Stimulated activated naive CD8-positive, alpha-beta T cell treated with anti-CD3 and anti-CD28 coated beads, Interleukin-15, Interleukin-2, amounts not matched to agents 100 U/mL and 50 U/mL, for 24 hours (primary cell): Measurements from ENCODE around the gene KCTD7.
"Not testable (repeated sequence)": the region's sequence is repeated elsewhere in the genome, so short reads cannot be mapped to it uniquely, and the experiment has no call there.

Experiments
- ATAC-seq: fragments of 150-1000 bp; cut with Tn5 transposase; one replicate; pipeline ENCODE4 v1.10.0; 2021
- DNase-seq: peaks from one replicate; pipeline ENCODE4 v3.0.0; 2021

The KCTD7 gene

GRCh38 chr7:66617295-66617694 is 11.4 kb upstream of the KCTD7 start:
- ATAC-seq (no peak), DNase-seq (no peak)

DNA sequence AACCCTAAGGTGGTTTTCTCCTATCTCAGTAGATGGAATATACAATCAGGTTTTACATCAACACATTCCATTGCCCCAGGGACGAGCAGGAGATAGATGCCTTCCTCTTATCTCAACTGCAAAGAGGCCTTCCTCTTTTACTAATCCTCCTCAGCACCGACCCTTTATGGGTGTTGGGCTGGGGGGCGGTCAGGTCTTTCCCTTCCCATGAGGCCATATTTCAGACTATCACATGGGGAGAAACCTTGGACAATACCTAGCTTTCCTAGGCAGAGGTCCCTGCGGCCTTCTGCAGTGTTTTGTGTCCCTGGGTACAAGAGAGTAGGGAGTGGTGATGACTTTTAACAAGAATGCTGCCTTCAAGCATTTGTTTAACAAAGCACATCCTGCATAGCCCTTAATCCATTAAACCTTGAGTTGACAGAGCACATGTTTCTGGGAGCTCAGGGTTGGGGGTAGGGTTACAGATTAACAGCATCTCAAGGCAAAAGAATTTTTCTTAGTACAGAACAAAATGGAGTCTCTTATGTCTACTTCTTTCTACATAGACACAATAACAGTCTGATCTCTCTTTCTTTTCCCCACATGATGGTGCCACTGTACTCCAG is 9.2 kb upstream of the KCTD7 start:
- DNase-seq, result not testable (repeated sequence)

DNA sequence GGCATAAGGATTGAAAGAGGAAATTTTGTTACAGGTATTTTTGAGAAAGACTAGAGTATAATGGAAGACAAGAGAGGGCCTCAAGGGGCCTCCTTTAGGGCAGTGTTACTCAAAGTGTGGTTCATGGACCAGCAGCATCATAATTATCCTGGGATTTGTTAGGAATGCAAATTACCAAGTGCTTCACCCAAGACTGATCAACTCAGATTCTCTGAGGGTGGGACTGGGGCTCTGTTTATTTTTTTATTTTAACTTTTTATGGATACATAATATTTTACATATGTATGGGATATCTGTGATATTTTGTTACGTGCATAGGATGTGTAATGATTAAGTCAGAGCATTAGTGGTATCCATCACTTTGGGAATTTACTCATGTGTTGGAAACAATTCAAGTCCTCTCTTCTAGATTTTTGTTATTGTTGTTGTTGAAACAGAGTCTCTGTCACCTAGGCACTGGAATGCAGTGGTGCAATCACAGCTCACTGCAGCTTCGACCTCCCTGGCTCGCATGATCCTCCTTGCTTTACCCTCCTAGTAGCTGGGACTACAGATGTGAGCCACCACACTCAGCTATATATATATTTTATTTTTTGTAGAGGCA is 2.2 kb upstream of the KCTD7 start:
- DNase-seq, result no peak
- ATAC-seq, result no peak

More for the DNA sequence above, 9.2 kb upstream of the KCTD7 start:
- ATAC-seq, result not testable (repeated sequence)

DNA sequence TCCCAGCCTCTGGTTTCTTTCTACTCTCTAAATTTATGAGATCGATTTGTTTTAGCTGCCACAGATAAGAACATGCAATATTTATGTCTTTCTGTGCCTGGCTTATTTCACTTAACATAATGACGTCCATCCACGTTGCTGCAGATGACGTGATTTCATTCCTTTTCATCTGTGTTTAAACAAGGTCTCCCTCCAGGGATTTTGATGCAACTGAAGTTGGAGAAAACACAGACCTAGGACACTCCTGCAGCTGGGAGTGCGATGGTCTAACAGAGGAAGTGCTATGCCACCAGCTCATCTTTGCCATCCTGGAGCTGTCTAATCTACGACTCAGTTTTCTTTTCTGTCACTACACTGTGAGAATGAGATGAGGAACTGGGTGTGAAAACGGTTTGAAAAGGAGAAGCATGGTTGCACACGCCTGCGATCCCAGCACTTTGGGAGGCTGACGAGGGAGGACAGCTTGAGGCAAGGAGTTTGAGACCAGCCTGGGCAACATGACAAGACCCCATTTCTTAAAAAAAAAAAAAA is 1.5 kb upstream of the KCTD7 start:
- no peak for ATAC-seq
- no peak for DNase-seq

GRCh38 chr7:66627881-66628360 is 760 bp upstream of the KCTD7 start:
- no peak for ATAC-seq
- DNase-seq, result no peak

GRCh38 chr7:66629222-66630062 is 761 bp downstream of the KCTD7 start:
- DNase-seq (peak; percentile 9), ATAC-seq (no peak)

DNA sequence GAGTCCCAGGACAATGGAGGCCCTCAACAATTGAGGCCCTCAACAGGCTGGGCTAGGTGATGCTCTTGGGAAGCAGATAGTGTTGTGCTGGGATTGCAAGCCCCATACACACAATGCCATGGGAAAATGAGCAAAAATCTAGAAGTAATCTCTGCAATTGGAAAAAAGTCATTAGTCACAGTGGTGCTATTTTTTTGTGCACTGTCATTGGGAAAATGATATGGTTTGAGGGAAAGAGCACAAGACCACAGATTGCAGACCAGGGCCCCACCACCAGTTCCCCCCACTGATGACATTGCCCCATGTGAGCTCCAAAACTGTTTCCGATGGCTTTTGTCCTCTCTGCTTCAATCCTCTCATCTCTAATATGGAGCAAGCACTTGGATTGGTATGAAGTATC is 1.9 kb downstream of the KCTD7 start:
- DNase-seq (peak; percentile 29), ATAC-seq (no peak)

DNA sequence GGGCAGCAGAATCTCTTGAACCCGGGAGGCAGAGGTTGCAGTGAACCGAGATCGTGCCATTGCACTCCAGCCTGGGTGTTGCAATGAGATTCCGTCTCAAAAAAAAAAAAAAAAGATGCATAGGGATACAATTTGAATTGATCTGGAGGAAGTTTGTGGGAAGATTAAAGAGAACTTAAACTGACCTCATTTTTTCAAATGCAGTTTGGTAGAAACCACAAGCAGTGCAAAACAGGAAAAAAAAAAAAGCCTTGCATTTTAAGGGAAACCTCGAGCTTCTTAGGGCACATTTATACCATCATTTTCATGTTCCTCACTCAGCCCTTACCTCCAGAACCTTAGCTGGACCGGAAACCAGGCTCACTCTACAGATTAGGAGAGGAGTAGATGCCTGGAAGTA is 2.8 kb downstream of the KCTD7 start:
- DNase-seq (no peak), ATAC-seq (no peak)

DNA sequence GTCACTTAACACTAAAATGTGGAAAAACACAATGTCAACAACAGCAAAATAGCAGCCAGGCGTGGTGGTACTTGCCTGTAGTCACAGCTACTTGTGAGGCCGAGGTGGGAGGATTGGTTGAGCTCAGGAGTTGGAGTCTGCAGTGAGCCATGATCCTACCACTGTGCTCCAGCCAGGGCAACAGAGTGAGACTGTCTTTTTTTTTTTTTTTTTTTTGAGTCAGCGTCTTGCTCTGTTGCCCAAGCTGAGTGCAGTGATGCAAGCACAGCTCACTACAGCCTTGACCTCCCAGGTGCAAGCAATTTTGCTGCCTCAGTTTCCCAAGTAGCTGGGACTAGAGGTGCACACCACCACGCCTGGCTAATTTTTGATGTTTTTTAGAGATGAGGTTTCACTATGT is 6.1 kb downstream of the KCTD7 start:
- ATAC-seq (no peak), DNase-seq (no peak)

- DNase-seq, ATAC-seq: not testable (repeated sequence)
Observed at GRCh38 chr7:66635322-66635981, 6.8 kb downstream of the KCTD7 start.

DNA sequence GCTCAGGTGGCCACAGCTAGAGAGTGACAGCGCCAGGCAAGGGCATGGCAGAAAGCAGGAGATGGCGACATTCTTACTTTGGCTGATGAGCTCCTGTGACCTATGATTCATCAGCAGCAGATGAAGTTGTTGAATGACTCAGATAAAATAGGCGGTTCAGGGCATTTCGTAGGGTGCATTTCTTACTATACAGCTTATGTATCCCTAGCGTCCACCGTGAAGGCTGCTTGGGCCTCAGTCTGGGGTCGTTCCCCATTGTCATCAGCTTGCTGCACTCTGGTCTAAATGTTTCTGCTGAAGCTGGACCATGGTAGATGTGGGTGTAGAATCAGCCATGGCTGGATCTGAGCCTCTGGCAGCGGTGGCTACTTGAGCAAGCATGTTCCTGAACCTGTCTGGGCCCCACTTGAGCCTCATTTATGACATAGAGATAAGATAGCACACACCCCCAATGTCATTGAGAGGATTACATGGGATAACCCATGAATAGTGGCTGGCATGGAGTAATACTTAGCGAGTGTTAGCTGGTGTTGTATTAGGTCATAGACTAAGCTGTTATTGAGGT is 7.4 kb downstream of the KCTD7 start:
- DNase-seq, result peak; percentile 17
- ATAC-seq, result peak; percentile 94

DNA sequence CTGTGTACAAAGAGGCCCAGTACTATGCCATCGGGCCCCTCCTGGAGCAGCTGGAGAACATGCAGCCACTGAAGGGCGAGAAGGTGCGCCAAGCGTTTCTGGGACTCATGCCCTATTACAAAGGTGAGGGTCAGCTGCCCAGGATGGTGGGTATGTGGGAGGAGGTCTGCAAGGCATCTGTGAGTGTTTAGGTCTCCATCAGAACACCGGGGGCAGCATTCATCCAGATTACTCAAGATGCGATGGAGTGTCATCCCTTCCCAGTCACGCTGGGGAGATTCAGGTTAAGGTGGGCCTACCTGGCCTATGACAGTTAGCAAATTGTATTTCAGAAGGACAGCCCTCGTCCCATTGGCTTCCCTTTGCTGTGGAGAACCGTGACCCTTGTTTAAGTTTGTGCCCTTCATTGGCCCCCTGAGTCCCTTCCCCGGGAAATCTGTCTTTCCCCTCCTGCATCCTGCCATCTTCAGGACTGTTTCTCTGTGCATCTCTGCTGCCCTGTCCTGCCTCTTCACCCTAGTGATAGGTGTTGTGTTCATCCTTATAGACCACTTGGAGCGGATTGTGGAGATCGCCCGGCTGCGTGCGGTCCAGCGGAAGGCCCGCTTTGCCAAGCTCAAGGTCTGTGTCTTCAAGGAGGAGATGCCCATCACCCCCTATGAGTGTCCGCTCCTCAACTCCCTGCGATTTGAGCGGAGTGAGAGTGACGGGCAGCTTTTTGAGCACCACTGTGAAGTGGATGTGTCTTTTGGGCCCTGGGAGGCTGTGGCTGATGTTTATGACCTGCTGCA is 9.8 kb downstream of the KCTD7 start:
- ATAC-seq, result no peak
- no peak for DNase-seq

- DNase-seq (no peak), ATAC-seq (no peak)
Observed at GRCh38 chr7:66639773-66640172, 11.1 kb downstream of the KCTD7 start.

GRCh38 chr7:66640802-66641525 is 12.3 kb downstream of the KCTD7 start:
- DNase-seq (no peak), ATAC-seq (no peak)

GRCh38 chr7:66641526-66641871 is 12.8 kb downstream of the KCTD7 start:
- DNase-seq, result no peak
- no peak for ATAC-seq

DNA sequence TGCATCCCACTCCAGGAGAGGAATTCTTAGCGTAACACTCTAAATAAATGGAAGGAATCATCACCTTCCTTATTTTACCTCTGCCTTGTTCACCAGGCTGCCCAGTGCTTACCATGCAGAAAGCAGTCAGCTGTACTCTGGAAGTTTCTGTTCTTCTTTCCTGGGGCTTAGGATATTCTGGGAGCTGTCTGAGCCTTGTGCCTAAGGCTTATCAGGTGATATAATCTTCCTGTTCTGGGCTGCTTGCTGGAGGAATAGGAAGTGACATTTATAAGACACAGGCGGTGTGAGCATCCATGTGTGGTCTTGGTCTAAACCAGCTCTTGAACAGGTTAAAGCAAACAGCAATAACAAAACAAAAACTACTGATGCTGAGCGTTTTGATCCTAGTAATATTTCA is 13.5 kb downstream of the KCTD7 start:
- no peak for ATAC-seq
- DNase-seq, result no peak

DNA sequence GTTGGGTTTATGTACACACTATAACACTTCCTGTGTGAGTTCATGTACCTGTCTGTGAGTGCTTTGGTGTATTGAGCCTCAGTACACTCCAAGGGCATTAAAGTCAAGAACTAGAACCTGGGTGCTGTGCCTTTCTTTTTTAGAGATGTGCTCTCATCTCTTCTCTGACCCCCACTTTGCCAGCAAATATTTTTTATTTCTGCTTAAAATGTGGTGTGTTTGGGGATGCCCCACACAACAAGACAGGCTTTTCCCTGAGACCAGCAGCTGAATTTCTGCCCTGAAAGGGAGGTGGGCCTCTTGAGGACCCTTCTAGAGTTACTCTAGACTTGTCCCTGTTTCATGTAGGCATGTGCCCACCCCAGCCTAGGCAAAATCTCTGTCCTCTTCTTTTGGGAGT is 14.3 kb downstream of the KCTD7 start:
- no peak for ATAC-seq

GRCh38 chr7:66643395-66643794 is 14.7 kb downstream of the KCTD7 start:
- ATAC-seq (no peak), DNase-seq (no peak)

More for the DNA sequence above, 14.3 kb downstream of the KCTD7 start:
- no peak for DNase-seq

DNA sequence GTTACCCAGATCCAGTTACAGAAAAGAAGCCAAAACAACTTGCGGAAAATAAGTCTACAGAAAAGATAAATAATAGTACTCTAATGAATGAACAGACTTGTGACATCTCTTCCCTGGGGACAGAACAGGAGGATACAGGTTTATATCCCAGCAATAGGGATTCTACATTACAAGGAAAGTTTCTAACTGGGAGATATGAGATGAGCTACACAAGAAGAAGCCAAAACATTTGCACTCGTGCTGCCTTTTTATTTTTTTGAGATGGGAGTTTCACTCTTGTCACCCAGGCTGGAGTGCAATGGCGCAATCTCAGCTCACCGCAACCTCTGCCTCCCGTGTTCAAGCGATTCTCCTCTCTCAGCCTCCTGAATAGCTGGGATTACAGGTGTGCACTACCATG is 22.3 kb downstream of the KCTD7 start:
- not testable (repeated sequence) for ATAC-seq, DNase-seq

GRCh38 chr7:66653719-66654274 is 25.1 kb downstream of the KCTD7 start:
- DNase-seq, ATAC-seq: not testable (repeated sequence)
